HG03442 (cell line): ENCODE results near the gene LRP1-AS.
A peak's percentile ranks its signal among the peaks of the same experiment; 100 is the strongest.

ENCODE experiments used
- ATAC-seq: cut with Tn5 transposase; IDR thresholded peaks from one replicate; pipeline ENCODE4 v1.9.1; 2021; ENCODE audit warnings: mild to moderate bottlenecking, moderate library complexity; ENCODE audit not compliant: unreplicated experiment

Gene LRP1-AS

GRCh38 chr12:57146961-57147944 lies at the start of gene LRP1-AS:
LRP1-AS (minus strand) TSS chr12:57147619.
- no peak for ATAC-seq

DNA sequence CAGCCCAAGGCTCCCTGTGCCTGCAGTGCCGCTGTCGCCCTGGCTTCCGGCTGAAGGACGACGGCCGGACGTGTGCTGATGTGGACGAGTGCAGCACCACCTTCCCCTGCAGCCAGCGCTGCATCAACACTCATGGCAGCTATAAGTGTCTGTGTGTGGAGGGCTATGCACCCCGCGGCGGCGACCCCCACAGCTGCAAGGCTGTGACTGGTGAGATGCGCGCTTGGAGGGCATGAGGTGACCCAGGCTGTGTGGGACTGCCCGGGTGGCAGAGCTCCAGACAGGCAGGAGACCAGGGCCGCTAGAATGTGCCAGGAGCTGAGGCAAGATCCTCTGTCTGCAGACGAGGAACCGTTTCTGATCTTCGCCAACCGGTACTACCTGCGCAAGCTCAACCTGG lies 49.5 kb upstream of the LRP1-AS start:
- no peak for ATAC-seq

GRCh38 chr12:57196439-57196838 lies 49.0 kb upstream of the LRP1-AS start:
- ATAC-seq = no peak

DNA sequence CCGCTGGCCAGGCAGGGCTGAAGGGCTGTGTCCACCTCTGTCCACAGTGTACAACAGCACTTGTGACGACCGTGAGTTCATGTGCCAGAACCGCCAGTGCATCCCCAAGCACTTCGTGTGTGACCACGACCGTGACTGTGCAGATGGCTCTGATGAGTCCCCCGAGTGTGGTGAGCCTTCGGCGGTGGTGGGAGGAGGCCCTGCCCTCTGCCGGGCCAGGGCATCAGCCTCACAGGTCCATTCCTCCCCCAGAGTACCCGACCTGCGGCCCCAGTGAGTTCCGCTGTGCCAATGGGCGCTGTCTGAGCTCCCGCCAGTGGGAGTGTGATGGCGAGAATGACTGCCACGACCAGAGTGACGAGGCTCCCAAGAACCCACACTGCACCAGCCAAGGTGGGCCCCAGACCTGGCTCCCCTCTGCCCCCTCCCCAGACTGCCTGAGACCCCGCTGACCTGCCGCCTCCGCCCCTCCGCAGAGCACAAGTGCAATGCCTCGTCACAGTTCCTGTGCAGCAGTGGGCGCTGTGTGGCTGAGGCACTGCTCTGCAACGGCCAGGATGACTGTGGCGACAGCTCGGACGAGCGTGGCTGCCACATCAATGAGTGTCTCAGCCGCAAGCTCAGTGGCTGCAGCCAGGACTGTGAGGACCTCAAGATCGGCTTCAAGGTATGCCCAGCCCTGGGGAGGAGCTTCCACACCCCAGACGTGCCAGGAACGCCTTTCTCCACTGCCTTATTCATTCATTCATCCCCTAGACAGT lies 48.4 kb upstream of the LRP1-AS start:
- no peak for ATAC-seq

GRCh38 chr12:57195186-57195585 lies 47.8 kb upstream of the LRP1-AS start:
- ATAC-seq = no peak

DNA sequence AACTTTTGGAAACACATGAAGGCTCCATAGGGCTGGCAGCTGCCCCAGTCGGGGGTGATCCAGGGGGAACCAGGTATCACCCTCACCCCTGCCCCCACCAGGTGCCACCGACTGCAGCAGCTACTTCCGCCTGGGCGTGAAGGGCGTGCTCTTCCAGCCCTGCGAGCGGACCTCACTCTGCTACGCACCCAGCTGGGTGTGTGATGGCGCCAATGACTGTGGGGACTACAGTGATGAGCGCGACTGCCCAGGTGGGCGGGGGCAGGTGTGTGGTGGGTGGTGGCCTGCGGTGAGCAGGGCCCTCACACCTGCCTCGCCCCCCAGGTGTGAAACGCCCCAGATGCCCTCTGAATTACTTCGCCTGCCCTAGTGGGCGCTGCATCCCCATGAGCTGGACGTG lies 46.8 kb upstream of the LRP1-AS start:
- no peak for ATAC-seq

- no peak for ATAC-seq
These were observed 46.4 kb upstream of the LRP1-AS start for GRCh38 chr12:57193706-57194245.

DNA sequence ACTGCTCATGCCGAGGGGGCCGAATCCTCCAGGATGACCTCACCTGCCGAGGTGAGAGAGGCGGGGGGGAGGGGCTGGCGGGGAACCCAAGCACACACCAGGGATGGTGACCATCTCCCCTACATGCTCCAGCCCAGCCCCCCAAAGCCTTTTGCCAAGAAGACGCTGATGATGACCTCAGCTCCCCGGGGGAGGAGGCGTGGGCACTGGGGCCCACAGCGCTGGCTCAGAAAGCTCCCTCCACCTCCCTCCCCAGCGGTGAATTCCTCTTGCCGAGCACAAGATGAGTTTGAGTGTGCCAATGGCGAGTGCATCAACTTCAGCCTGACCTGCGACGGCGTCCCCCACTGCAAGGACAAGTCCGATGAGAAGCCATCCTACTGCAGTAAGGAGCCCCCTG lies 45.5 kb upstream of the LRP1-AS start:
- ATAC-seq = no peak

DNA sequence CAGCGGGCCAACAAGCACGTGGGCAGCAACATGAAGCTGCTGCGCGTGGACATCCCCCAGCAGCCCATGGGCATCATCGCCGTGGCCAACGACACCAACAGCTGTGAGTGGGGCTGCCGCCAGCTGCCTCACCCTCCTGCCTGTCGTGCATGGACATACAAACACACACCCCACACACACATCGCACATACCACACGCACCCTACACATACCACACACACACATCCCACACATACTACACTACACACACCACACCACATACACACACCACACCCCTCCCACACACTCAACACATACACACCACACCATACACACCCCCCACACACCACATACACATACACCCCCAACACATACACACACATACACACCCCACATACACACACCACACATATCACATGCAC lies 44.0 kb upstream of the LRP1-AS start:
- no peak for ATAC-seq

- no peak for ATAC-seq
These were observed 43.4 kb upstream of the LRP1-AS start for GRCh38 chr12:57190821-57191220.

DNA sequence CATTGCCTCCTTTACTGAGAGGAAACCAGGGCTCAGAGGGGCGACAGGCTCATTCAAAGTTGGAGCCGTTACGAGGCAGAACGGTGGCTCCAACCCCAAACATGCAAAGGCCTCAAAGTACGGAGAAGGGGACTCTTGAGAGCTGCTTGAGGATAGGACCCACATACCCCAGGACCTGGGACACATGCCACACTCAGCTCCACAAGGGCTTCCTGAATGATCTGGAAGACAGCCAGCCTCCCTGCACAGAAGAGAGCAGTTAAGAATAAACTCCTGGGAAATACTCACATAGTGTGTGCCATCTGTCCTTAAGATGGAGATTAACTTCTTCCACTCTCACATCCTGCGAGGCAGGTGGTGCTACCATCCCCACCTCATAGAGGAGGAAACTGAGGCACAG lies 42.6 kb upstream of the LRP1-AS start:
- ATAC-seq = no peak

DNA sequence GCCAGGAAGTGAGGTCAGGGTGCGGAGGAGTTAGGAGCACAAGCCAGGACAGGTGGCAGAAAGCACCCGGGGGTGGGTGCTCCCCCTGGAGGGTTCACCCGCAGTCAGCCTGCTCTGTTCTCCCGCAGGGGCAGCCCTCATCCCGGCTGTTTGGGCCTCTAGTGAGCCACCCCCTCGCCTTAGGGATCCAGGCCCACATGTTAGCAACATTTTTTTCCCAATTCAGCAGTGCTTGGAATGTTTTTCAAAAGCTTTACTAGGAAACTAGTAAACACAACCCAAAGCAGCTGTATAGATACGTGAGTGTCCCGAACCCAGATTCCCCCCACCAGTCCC lies 40.6 kb upstream of the LRP1-AS start:
- no peak for ATAC-seq

- no peak for ATAC-seq
These were observed 40.0 kb upstream of the LRP1-AS start for GRCh38 chr12:57187222-57188089.

- no peak for ATAC-seq
These were observed 38.6 kb upstream of the LRP1-AS start for GRCh38 chr12:57185906-57186508.

DNA sequence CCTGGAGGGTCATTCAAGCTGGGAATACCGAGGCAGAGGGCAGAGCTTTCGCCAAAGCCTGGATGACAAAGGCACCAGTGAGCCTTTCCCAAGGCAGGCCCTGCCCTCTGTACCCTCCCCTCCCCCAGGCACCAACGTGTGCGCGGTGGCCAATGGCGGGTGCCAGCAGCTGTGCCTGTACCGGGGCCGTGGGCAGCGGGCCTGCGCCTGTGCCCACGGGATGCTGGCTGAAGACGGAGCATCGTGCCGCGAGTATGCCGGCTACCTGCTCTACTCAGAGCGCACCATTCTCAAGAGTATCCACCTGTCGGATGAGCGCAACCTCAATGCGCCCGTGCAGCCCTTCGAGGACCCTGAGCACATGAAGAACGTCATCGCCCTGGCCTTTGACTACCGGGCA lies 38.0 kb upstream of the LRP1-AS start:
- no peak for ATAC-seq

DNA sequence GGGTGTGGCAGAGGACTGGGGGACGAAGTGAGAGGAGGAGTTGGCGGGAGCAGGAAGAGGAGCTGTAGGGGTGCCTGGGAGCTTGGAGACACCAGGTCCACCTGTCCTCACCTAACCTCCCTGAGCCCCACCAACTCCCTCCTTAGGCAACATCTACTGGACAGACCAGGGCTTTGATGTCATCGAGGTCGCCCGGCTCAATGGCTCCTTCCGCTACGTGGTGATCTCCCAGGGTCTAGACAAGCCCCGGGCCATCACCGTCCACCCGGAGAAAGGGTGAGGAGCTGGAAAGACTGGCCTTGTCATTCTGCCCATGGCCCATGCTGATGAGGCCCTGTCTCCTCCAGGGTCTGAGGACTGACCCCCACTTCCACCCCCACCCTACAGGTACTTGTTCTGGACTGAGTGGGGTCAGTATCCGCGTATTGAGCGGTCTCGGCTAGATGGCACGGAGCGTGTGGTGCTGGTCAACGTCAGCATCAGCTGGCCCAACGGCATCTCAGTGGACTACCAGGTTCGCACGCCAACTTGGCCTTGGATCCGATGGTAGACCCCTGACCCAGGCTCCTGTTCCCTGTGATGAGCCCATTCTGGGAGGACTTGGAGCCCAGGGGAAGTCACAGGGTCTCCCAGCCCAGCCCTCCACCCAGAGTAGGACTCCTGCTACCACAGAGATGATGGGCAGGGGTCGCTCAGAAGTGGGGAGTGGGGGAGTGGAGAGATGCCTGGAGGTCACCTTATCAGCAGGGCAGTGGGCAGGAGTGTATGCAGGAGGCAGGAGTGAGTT lies 36.7 kb upstream of the LRP1-AS start:
- no peak for ATAC-seq

- ATAC-seq = peak; percentile 79
These were observed 35.6 kb upstream of the LRP1-AS start for GRCh38 chr12:57182918-57183575.

GRCh38 chr12:57181561-57182155 lies 34.2 kb upstream of the LRP1-AS start:
- no peak for ATAC-seq

GRCh38 chr12:57181072-57181471 lies 33.7 kb upstream of the LRP1-AS start:
- ATAC-seq = no peak
